Endometrial microvascular endothelial cells (primary cell): Measurements from ENCODE around the gene KCNE3. TPM values are rescaled to one million over a fixed set of nuclear protein-coding genes. Genes with fewer than 3 reads are reported as not detected.

Source experiments
- total RNA-seq: library from RNA; depleted of rRNA; stranded (reverse); fragments of >200 nt; gene quantifications from one replicate; pipeline ENCODE4 v1.2.3, GENCODE V29; 2015; ENCODE audit errors: inconsistent ontology term

The KCNE3 gene
- total RNA-seq, 1 donor from 2014 or later, result not detected

Other genes starting within 250 kb of the KCNE3 start
- 5.6 TPM for gene P4HA3, start 155.9 kb downstream of the KCNE3 start, total RNA-seq
- gene PGM2L1, start 69.1 kb downstream of the KCNE3 start, total RNA-seq, result 6.0 TPM
- gene LIPT2, start 26.2 kb upstream of the KCNE3 start, total RNA-seq, result 2.2 TPM
- gene POLD3, start 125.0 kb upstream of the KCNE3 start, total RNA-seq, result 15.1 TPM